Measurements from ENCODE around the gene DPP10. TPM values are rescaled to one million over a fixed set of nuclear protein-coding genes. Genes with fewer than 3 reads are reported as not detected.

Gene DPP10
- total RNA-seq, 1 experiment from 2014 or later = not detected

- no peaks in the 10 kb centered on the region for H3K4me1 ChIP-seq (ENCODE audit: control insufficient read depth, insufficient read depth, low read length)
- H3K36me3 ChIP-seq (ENCODE audit: control insufficient read depth, insufficient read depth, low read length) = no peaks in the 10 kb centered on the region
- no peaks in the 10 kb centered on the region for H3K9me3 ChIP-seq (ENCODE audit: control insufficient read depth, insufficient read depth, low read depth, low read length)
- DNase-seq (ENCODE audit: low read depth, low spot score) (no peak), ATAC-seq (no peak)
- in situ Hi-C loops (cut with HindIII; ENCODE audit: low pct_unique_long_range_greater_than_20kb, low sequenced_read_pairs) (no loop called here), intact Hi-C loops (cut with micrococcal nuclease; ENCODE audit: unreplicated experiment) (no loop called here)
- TF ChIP-seq POLR2AphosphoS5 (IDR thresholded peaks at IDR 0.05; ENCODE audit: low read depth, low read length) (no peak), SIN3A (IDR thresholded peaks at IDR 0.05; ENCODE audit: borderline replicate concordance, insufficient read depth, low read depth, low read length) (no peak)
- no peak overlapping the region for H3K4me3 ChIP-seq (ENCODE audit: low read depth in 2 of 2, low read length in 2 of 2)
- no peaks in the 10 kb centered on the region; the same call in 1 of the 2 replicates for H3K27me3 ChIP-seq (ENCODE audit: control insufficient read depth, insufficient read depth, low read length)
- BruUV-seq (replicated peaks) = no TSS peak
- no peak overlapping the region for H3K27ac ChIP-seq (ENCODE audit: low read length)
- ChIA-PET CTCF (no interaction called here), POLR2A (interaction anchor here (0.6 kb wide), 1 partner anchor 10 kb away, joined by 14 read pairs; no protein-coding TSS in a partner anchor)
Observed at GRCh38 chr2:114461116-114461515, 18.7 kb downstream of the DPP10 start.

- CTCF ChIA-PET = no interaction called here
- POLR2A ChIA-PET = no interaction called here
- Histone ChIP-seq H3K4me3 (ENCODE audit: low read depth in 2 of 2, low read length in 2 of 2) (no peak overlapping the region), H3K4me1 (ENCODE audit: control insufficient read depth, insufficient read depth, low read length) (no peaks in the 10 kb centered on the region), H3K27ac (ENCODE audit: low read length) (no peak overlapping the region), H3K9me3 (ENCODE audit: control insufficient read depth, insufficient read depth, low read depth, low read length) (no peaks in the 10 kb centered on the region), H3K27me3 (ENCODE audit: control insufficient read depth, insufficient read depth, low read length) (no peaks in the 10 kb centered on the region), H3K36me3 (ENCODE audit: control insufficient read depth, insufficient read depth, low read length) (no peaks in the 10 kb centered on the region)
- ATAC-seq (no peak), DNase-seq (ENCODE audit: low read depth, low spot score) (no peak)
- TF ChIP-seq CTCF (IDR thresholded peaks at IDR 0.05) = no peak
- in situ Hi-C loops (cut with HindIII; ENCODE audit: low pct_unique_long_range_greater_than_20kb, low sequenced_read_pairs) (no loop called here), intact Hi-C loops (cut with micrococcal nuclease; ENCODE audit: unreplicated experiment) (no loop called here)
- BruUV-seq (replicated peaks) = no TSS peak
Observed at GRCh38 chr2:114464961-114465706, 22.7 kb downstream of the DPP10 start.

- ATAC-seq (no peak), DNase-seq (ENCODE audit: low read depth, low spot score) (no peak)
- Histone ChIP-seq H3K4me1 (ENCODE audit: control insufficient read depth, insufficient read depth, low read length) (no peaks in the 10 kb centered on the region), H3K27me3 (ENCODE audit: control insufficient read depth, insufficient read depth, low read length) (no peaks in the 10 kb centered on the region), H3K36me3 (ENCODE audit: control insufficient read depth, insufficient read depth, low read length) (no peaks in the 10 kb centered on the region), H3K9me3 (ENCODE audit: control insufficient read depth, insufficient read depth, low read depth, low read length) (no peaks in the 10 kb centered on the region), H3K4me3 (ENCODE audit: low read depth in 2 of 2, low read length in 2 of 2) (no peak overlapping the region), H3K27ac (ENCODE audit: low read length) (no peak overlapping the region)
- intact Hi-C loops (cut with micrococcal nuclease; ENCODE audit: unreplicated experiment) = no loop called here
- in situ Hi-C loops (cut with HindIII; ENCODE audit: low pct_unique_long_range_greater_than_20kb, low sequenced_read_pairs) = no loop called here
- CTCF ChIA-PET = no interaction called here
- no TSS peak for BruUV-seq (replicated peaks)
- TF ChIP-seq TCF7L2 (IDR thresholded peaks at IDR 0.05; ENCODE audit: low read depth, low read length) (no peak), SIN3A (IDR thresholded peaks at IDR 0.05; ENCODE audit: borderline replicate concordance, insufficient read depth, low read depth, low read length) (no peak), REST (IDR thresholded peaks at IDR 0.05; ENCODE audit: insufficient read depth in 1 of 2, low read depth in 2 of 2, low read length in 1 of 2) (no peak), CTCF (IDR thresholded peaks at IDR 0.05) (no peak), POLR2AphosphoS5 (IDR thresholded peaks at IDR 0.05; ENCODE audit: low read depth, low read length) (no peak)
- POLR2A ChIA-PET = no interaction called here
Observed at GRCh38 chr2:114468343-114468742, 25.9 kb downstream of the DPP10 start.
